K562 (cell line): ENCODE measurements around the gene MAGI1. TPM values are rescaled to one million over a fixed set of nuclear protein-coding genes. Genes with fewer than 3 reads are reported as not detected.

Experiments
- ATAC-seq: fragments of 200-7000 bp; cut with Tn5 transposase; 3 replicates; pipeline ENCODE4 v1.9.1; 2020; ENCODE audit warnings: moderate library complexity
- BruUV-seq: library from RNA; stranded (reverse); fragments of 400-500 nt; replicated peaks from 2 replicates; lab custom pipeline; 2021; lab: Mats Ljungman, UMichigan
- CTCF ChIA-PET: fragments of 300-600 bp; formaldehyde crosslinking; extraction: SDS; loops from one replicate; lab custom pipeline; 2021; ENCODE audit warnings: low intra/inter-chr PET ratio; lab: Yijun Ruan, JAX
- POLR2A ChIA-PET: fragments of 300-600, 350-650 bp; sonication (Branson Sonifier 250); formaldehyde crosslinking; extraction: SDS; loops from one replicate; lab custom pipeline; 2021; ENCODE audit warnings: antibody characterized with exemption, inconsistent platforms; lab: Yijun Ruan, JAX
- DNase-seq, 4 experiments: peaks; one replicate each; pipeline versions ENCODE4 v3.0.0 to v3.0.0-alpha.2; 2011 to 2018; ENCODE audit warnings: low spot score in 3 of 4, mixed read lengths in 3 of 4; ENCODE audit errors: extremely low read depth in 1 of 4
- FAIRE-seq: peaks from 2 replicates; lab custom pipeline; 2011; peaks lifted over from hg19 to GRCh38; lab: Jason Lieb, UNC
- H2AFZ ChIP-seq: 2 replicates; pipeline ENCODE4 v1.6.0; 2011; ENCODE audit warnings: low read depth, low read length, control low read depth, inconsistent platforms
- H3K27ac ChIP-seq: fragments of 200-600 bp; 3 replicates; pipeline ENCODE4 v1.8.0; 2011; ENCODE audit warnings: low read depth, mild to moderate bottlenecking, control low read depth, inconsistent platforms, low read length, moderate library complexity, mixed read lengths; ENCODE audit errors: extremely low read depth
- H3K27me3 ChIP-seq, 2 experiments: fragments of 300-600 bp in 1 of 2; 2 replicates in 1 of 2; 3 replicates in 1 of 2; pipeline versions ENCODE4 v1.6.0 to v1.8.0; 2011; ENCODE audit warnings: inconsistent platforms in 2 of 2, low read length in 2 of 2, mild to moderate bottlenecking in 1 of 2, mixed read lengths in 1 of 2, moderate library complexity in 1 of 2; ENCODE audit not compliant: control insufficient read depth in 2 of 2, insufficient read depth in 2 of 2
- H3K36me3 ChIP-seq: fragments of 300-600 bp; 3 replicates; pipeline ENCODE4 v1.8.0; 2011; ENCODE audit warnings: mild to moderate bottlenecking, low read length, inconsistent platforms; ENCODE audit not compliant: control insufficient read depth, insufficient read depth
- H3K4me1 ChIP-seq, 2 experiments: fragments of 200-600 bp in 1 of 2; replicated peaks in 1 of 2; 2 replicates in 1 of 2; 3 replicates in 1 of 2; pipeline versions ENCODE4 v1.5.1 to v1.8.0; 2011; ENCODE audit warnings: inconsistent platforms in 2 of 2, low read length in 2 of 2, mild to moderate bottlenecking in 1 of 2, mixed read lengths in 1 of 2, moderate library complexity in 1 of 2; ENCODE audit not compliant: control insufficient read depth in 2 of 2, insufficient read depth in 2 of 2
- H3K4me2 ChIP-seq: 2 replicates; pipeline ENCODE4 v1.6.1; 2011; ENCODE audit warnings: low read length, control low read depth, inconsistent platforms, mixed read lengths; ENCODE audit not compliant: insufficient read depth
- H3K4me3 ChIP-seq: fragments of 200-600 bp; sonication (generic), shearing (Covaris generic); 2 replicates; pipeline ENCODE4 v1.5.1; 2016; ENCODE audit warnings: control low read depth, inconsistent platforms
- H3K79me2 ChIP-seq: fragments of 200-600 bp; 3 replicates; pipeline ENCODE4 v1.8.0; 2011; ENCODE audit warnings: low read length, inconsistent platforms; ENCODE audit not compliant: control insufficient read depth, insufficient read depth
- H3K9ac ChIP-seq, 2 experiments: 2 replicates each; pipeline versions ENCODE4 v1.6.0 to v1.6.1; 2011; ENCODE audit warnings: low read depth in 2 of 2, low read length in 2 of 2, control low read depth in 1 of 2, inconsistent platforms in 1 of 2, mild to moderate bottlenecking in 1 of 2, mixed read lengths in 1 of 2; ENCODE audit not compliant: insufficient read depth in 1 of 2
- H3K9me1 ChIP-seq: one replicate; pipeline ENCODE4 v1.6.0; 2011; ENCODE audit warnings: inconsistent platforms, mild to moderate bottlenecking, low read length, moderate library complexity; ENCODE audit not compliant: control insufficient read depth, insufficient read depth
- H3K9me3 ChIP-seq: replicated peaks from 2 replicates; pipeline ENCODE4 v1.5.1; 2011; ENCODE audit warnings: low read depth, low read length, inconsistent platforms; ENCODE audit not compliant: control insufficient read depth, insufficient read depth
- H4K20me1 ChIP-seq: replicated peaks from 2 replicates; pipeline ENCODE4 v1.6.1; 2011; ENCODE audit warnings: low read length, inconsistent platforms, mixed read lengths; ENCODE audit not compliant: control insufficient read depth, insufficient read depth
- GABPB1 ChIP-seq: sonication (generic); formaldehyde crosslinking; IDR thresholded peaks from 2 replicates; pipeline ENCODE4 v1.8.0; 2022; ENCODE audit warnings: mild to moderate bottlenecking, missing genetic modification reagents
- HOXB6 ChIP-seq: fragments of 250-450 bp; sonication (Bioruptor Pico); IDR thresholded peaks from 2 replicates; pipeline ENCODE4 v1.5.1; 2022; ENCODE audit warnings: mild to moderate bottlenecking, borderline replicate concordance
- KHSRP ChIP-seq: fragments of 450-650 bp; IDR thresholded peaks from 2 replicates; pipeline ENCODE4 v1.6.1; 2017
- KLF6 ChIP-seq: fragments of 250-450 bp; sonication (Bioruptor Pico); IDR thresholded peaks from 2 replicates; pipeline ENCODE4 v1.4.0; 2020; ENCODE audit warnings: mild to moderate bottlenecking, moderate library complexity, borderline replicate concordance
- PTTG1 ChIP-seq: fragments of 450-650 bp; IDR thresholded peaks from 2 replicates; pipeline ENCODE4 v1.6.1; 2016; ENCODE audit warnings: low read depth, mild to moderate bottlenecking, missing genetic modification characterization, missing compliant biosample characterization
- STAG1 ChIP-seq: sonication (generic); formaldehyde crosslinking; IDR thresholded peaks from 2 replicates; pipeline ENCODE4 v1.5.0; 2020; ENCODE audit warnings: missing genetic modification reagents, borderline replicate concordance
- STAT5B ChIP-seq: fragments of 250-450 bp; sonication (Bioruptor Pico); IDR thresholded peaks from 2 replicates; pipeline ENCODE4 v1.8.0; 2021; ENCODE audit warnings: mild to moderate bottlenecking, inconsistent platforms
- YBX1 ChIP-seq: fragments of 450-650 bp; IDR thresholded peaks from 2 replicates; pipeline ENCODE4 v1.7.1; 2016; ENCODE audit warnings: mild to moderate bottlenecking
- ZBTB43 ChIP-seq: sonication (generic); formaldehyde crosslinking; IDR thresholded peaks from 2 replicates; pipeline ENCODE4 v1.8.0; 2023; ENCODE audit warnings: mild to moderate bottlenecking, missing genetic modification reagents
- ZBTB8A ChIP-seq: fragments of 450-650 bp; IDR thresholded peaks from 2 replicates; pipeline ENCODE4 v1.6.1; 2018; ENCODE audit warnings: mild to moderate bottlenecking, moderate library complexity; ENCODE audit not compliant: partially characterized antibody
- ZC3H4 ChIP-seq: sonication (generic); formaldehyde crosslinking; IDR thresholded peaks from 2 replicates; pipeline ENCODE4 v1.9.0; 2021; ENCODE audit warnings: missing genetic modification reagents, borderline replicate concordance
- ZNF239 ChIP-seq: fragments of 250-450 bp; sonication (Bioruptor Pico); IDR thresholded peaks from 2 replicates; pipeline ENCODE4 v1.4.0; 2020; ENCODE audit warnings: mild to moderate bottlenecking
- ZNF780A ChIP-seq: fragments of 250-450 bp; sonication (Bioruptor Pico); IDR thresholded peaks from 2 replicates; pipeline ENCODE4 v1.5.0; 2021; ENCODE audit warnings: mild to moderate bottlenecking
- ZNF79 ChIP-seq: fragments of 250-450 bp; sonication (Bioruptor Pico); IDR thresholded peaks from 2 replicates; pipeline ENCODE4 v1.4.0; 2020; ENCODE audit warnings: low read depth, mild to moderate bottlenecking, moderate library complexity
- ZNF830 ChIP-seq: fragments of 250-450 bp; sonication (Bioruptor Pico); IDR thresholded peaks from 2 replicates; pipeline ENCODE4 v1.5.0; 2021; ENCODE audit warnings: mild to moderate bottlenecking
- WGBS: fragments of 100-300 bp; shearing (Covaris generic); methylation state at CpG from one replicate; pipeline ENCODE4 v1.1.6; 2016; ENCODE audit warnings: low coverage, mixed read lengths; ENCODE audit not compliant: insufficient coverage; ENCODE audit errors: missing lambda C conversion rate; 5-methylcytosine and 5-hydroxymethylcytosine counted together
- in situ Hi-C: fragments of 300-500 bp; cut with MboI; formaldehyde crosslinking; loops from 4 replicates; pipeline ENCODE4 v1.15.0; 2018; ENCODE audit warnings: inconsistent platforms, mixed read lengths
- intact Hi-C: fragments of 100-400 bp; cut with micrococcal nuclease; formaldehyde crosslinking; loops from 2 replicates; pipeline ENCODE4 v1.14.2; 2022
- polyA plus RNA-seq, 8 experiments: library from polyadenylated mRNA; depleted of rRNA in 4 of 8; stranded (reverse) in 5 of 8; unstranded in 3 of 8; fragments of >200 nt; fragmentation: Nextera tagmentation in 2 of 8; fragmentation: Illumina TruSeq in 1 of 8; extraction: Ambion mirVana in 2 of 8; extraction: Trizol in 1 of 8; gene quantifications; 2 replicates each; pipeline versions ENCODE4 v1.2.1 to v1.2.3, GENCODE V29; 2011 to 2014; ENCODE audit warnings: inconsistent platforms in 1 of 8, missing spikeins in 1 of 8
- total RNA-seq, 7 experiments: library from RNA; depleted of rRNA in 6 of 7; stranded (reverse); fragments of >200 nt in 6 of 7; fragmentation: Illumina TruSeq in 2 of 7; extraction: Trizol in 2 of 7; gene quantifications; 2 replicates each; pipeline versions ENCODE4 v1.2.1 to v1.2.3, GENCODE V29; 2011 to 2021; ENCODE audit warnings: low replicate concordance in 1 of 7
- TF ChIP-seq, protein P1 (sequence below): IDR thresholded peaks from 2 replicates; pipeline ENCODE4 v1.6.1; 2011; ENCODE audit warnings: borderline replicate concordance, low read depth, mild to moderate bottlenecking, moderate library complexity, low read length; ENCODE audit not compliant: insufficient read depth, poor library complexity, severe bottlenecking

The MAGI1 gene
- total and polyA plus RNA-seq, 9 of the 15 experiments (the other 6 are each of a cell fraction or from before 2014, with no cell fraction given) = 7.8 to 59.4 (median 43.2) TPM

DNA sequence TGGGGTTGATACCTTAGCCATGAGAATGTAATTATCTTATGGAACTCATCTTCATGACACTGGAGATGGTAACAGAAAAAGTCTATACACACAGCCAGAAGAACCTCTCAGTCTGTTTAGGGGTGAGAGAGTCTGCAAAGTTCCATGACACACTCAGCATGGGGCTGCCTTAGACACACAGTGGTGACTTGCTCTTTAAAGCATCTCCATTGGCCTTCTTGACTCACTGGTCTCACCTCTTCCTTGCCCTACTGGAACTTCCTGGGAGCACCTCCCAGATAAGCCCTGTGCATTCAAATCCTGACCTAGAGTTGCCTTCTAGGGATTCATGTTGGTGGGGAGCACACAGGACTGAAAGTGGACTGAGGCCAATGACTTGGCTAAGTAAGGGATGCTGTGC is 9.3 kb downstream of the MAGI1 start:
- ChIA-PET POLR2A (no interaction called here), CTCF (no interaction called here)
- Histone ChIP-seq H2AFZ (no peak overlapping the region), H3K27ac (no peak overlapping the region), H3K27me3 (peaks cover 0 to 3% of the 10 kb centered on the region in 2 experiments; a peak in 2 of 5 replicates), H3K9me1 (no peaks in the 10 kb centered on the region), H3K36me3 (no peaks in the 10 kb centered on the region), H3K9me3 (no peaks in the 10 kb centered on the region), H3K4me3 (no peak overlapping the region)
- FAIRE-seq = no peak
- no peak for ATAC-seq
- DNase-seq = no peak
- TF ChIP-seq ZBTB8A (no peak), ZNF79 (CRISPR knock-in tag) (no peak), GABPB1 (CRISPR knock-in tag) (no peak), KHSRP (no peak), ZC3H4 (CRISPR knock-in tag) (no peak), ZNF780A (CRISPR knock-in tag) (no peak)
- TF ChIP-seq, all 486 proteins: peak for 0
- Histone ChIP-seq H3K4me2 (no peak overlapping the region), H3K9ac (no peak overlapping the region), H3K4me1 (no peaks in the 10 kb centered on the region), H3K79me2 (no peaks in the 10 kb centered on the region), H4K20me1 (no peaks in the 10 kb centered on the region)
- in situ Hi-C loops (no loop called here), intact Hi-C loops (no loop called here)
- BruUV-seq = no TSS peak

GRCh38 chr3:66029014-66029413 is 9.7 kb downstream of the MAGI1 start:
- no peak overlapping the region for H3K9ac ChIP-seq
- ATAC-seq (no peak), DNase-seq (no peak), FAIRE-seq (no peak)
- TF ChIP-seq ZBTB43 (CRISPR knock-in tag) (no peak), PTTG1 (tag) (no peak), HOXB6 (CRISPR knock-in tag) (no peak), STAG1 (CRISPR knock-in tag) (no peak), YBX1 (no peak), ZNF239 (CRISPR knock-in tag) (no peak), KLF6 (CRISPR knock-in tag) (no peak), ZNF830 (CRISPR knock-in tag) (no peak), STAT5B (CRISPR knock-in tag) (no peak)
- TF ChIP-seq, protein P1, sequence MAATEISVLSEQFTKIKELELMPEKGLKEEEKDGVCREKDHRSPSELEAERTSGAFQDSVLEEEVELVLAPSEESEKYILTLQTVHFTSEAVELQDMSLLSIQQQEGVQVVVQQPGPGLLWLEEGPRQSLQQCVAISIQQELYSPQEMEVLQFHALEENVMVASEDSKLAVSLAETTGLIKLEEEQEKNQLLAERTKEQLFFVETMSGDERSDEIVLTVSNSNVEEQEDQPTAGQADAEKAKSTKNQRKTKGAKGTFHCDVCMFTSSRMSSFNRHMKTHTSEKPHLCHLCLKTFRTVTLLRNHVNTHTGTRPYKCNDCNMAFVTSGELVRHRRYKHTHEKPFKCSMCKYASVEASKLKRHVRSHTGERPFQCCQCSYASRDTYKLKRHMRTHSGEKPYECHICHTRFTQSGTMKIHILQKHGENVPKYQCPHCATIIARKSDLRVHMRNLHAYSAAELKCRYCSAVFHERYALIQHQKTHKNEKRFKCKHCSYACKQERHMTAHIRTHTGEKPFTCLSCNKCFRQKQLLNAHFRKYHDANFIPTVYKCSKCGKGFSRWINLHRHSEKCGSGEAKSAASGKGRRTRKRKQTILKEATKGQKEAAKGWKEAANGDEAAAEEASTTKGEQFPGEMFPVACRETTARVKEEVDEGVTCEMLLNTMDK = no peak
- H3K36me3 ChIP-seq = no peaks in the 10 kb centered on the region
- H3K9me3 ChIP-seq = no peaks in the 10 kb centered on the region
- no peaks in the 10 kb centered on the region for H3K79me2 ChIP-seq
- intact Hi-C loops = no loop called here
- in situ Hi-C loops = no loop called here
- H2AFZ ChIP-seq = no peak overlapping the region
- H4K20me1 ChIP-seq = no peaks in the 10 kb centered on the region
- no peak overlapping the region for H3K4me3 ChIP-seq
- no peaks in the 10 kb centered on the region for H3K4me1 ChIP-seq
- POLR2A ChIA-PET = no interaction called here
- peaks cover 0 to 3% of the 10 kb centered on the region in 2 experiments; a peak in 2 of 5 replicates for H3K27me3 ChIP-seq
- no TSS peak for BruUV-seq
- H3K4me2 ChIP-seq = no peak overlapping the region
- 0% methylated on average over 5 of the region's 5 CpGs for WGBS
- no peak overlapping the region for H3K27ac ChIP-seq
- CTCF ChIA-PET = no interaction called here
- H3K9me1 ChIP-seq = no peaks in the 10 kb centered on the region
